SKM-1 (cell line): ENCODE measurements around the gene FARP1.
"Not testable (repeated sequence)": the region's sequence is repeated elsewhere in the genome, so short reads cannot be mapped to it uniquely, and the experiment has no call there.

Source experiments
- DNase-seq: peaks from one replicate; lab custom pipeline; 2025; ENCODE audit not compliant: unreplicated experiment; lab: John Stamatoyannopoulos, UW

Gene FARP1

DNA sequence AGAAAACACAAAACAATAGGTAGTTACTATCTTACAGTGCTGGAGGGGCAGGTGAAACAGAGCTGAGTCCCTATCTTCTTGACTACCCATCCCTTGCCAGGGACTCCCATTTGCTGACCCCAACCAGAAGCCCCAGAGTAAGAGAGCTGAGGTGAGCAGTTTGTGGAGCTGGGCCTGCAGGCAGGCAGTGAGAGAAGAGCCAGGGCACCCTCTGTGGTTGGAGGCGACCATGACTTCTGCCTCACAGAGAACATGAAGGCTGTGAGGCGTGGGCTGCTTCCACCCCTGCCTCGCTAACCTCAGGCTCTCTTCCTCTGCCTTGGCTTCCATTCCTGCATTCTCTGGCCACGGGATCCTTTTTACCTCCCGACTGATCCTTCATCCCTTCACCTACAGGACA lies 81.7 kb downstream of the FARP1 start:
- no peak for DNase-seq

GRCh38 chr13:98225036-98225940 lies 82.4 kb downstream of the FARP1 start:
- DNase-seq, result no peak

GRCh38 chr13:98226496-98226895 lies 83.6 kb downstream of the FARP1 start:
- DNase-seq, result no peak

- DNase-seq, result no peak
Measured at GRCh38 chr13:98228661-98229341, 85.9 kb downstream of the FARP1 start.

DNA sequence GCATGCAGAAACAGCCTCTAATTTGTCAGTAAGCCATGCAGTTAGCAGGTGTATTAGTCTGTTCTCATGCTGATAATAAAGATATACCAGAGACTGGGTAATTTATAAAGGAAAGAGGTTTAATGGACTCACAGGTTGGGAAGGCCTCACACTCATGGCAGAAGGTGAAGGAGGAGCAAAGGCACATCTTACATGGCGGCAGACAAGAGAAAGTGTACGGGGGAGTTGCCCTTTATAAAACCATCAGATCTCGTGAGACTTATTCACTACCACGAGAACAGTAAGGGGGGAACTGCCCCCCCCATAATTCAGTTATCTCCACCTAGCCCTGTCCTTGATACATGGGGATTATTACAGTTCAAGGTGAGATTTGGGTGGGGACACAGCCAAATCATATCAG lies 87.9 kb downstream of the FARP1 start:
- DNase-seq, result not testable (repeated sequence)

DNA sequence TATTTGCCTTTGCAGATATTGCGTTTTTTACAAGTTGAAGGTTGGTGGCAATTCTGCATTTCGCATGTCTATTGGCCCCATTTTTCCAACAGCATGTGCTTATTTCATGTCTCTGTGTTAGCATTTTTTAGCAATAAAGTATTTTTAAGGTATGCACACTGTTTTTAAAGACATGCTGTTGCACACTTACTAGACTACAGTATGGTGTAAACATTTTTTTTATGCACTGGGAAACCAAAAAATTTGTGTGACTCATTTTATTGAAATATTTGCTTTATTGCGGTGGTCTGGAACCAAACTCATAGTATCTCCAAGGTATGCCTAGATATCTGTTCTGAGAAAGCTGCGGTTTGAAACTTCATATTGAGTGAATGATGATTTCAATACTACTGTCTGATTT lies 89.6 kb downstream of the FARP1 start:
- DNase-seq, result no peak

DNA sequence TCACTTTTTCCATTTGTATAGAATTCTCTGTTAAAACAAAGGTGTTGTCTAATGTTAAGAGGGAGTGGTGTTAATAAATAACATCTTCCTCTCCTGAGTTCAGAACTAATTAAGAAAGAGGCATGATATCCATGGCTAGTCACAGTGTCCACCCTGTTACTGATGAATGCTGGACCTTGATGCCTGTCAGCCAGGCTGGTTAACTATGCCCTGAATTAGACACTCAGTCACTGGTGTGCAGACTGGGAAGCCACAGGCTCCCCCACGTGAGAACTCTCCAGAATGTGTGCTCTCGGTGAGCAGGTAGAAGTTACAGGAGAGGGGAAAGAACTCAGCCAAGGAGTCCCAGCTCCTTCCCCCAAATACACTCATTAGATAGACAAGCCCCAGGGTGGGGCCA lies 90.2 kb downstream of the FARP1 start:
- no peak for DNase-seq

DNA sequence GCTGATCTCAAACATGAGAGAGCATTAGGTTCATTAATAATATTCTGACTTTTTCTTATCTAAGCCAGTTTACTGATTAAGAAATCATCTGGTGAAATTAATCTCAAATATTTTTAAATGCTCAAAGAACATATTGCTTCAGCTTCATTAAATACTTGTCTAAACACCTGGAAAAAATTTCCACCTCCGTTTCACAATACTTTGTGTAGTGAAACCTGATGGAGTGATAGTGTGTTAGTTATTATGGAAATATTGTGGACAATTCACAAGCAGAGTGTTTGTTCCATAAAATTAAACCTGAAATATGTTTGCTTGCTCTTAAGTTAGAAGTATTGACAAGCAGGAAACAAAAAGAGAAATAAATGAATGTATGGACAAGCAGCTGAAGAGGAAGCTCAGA lies 91.5 kb downstream of the FARP1 start:
- DNase-seq, result no peak

DNA sequence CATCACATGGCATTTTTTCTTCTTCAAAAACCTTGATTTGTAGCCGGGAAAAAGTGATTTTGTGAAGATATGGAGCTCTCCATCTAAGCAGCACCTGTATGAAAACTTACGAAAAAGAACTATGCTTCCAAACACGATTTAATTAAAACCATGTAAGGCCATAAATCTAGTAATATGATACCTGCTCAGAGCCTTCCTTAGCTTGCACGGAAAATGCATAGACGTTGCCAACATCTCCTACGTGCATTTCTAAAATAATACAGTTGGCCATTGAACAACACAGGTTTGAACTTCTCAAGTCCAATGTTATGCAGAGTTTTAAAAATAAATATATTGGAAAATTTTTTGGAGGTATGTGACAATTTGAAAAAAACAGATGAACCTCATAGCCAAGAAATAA lies 93.3 kb downstream of the FARP1 start:
- DNase-seq, result no peak

- DNase-seq, result no peak
Measured at GRCh38 chr13:98237331-98237730, 94.4 kb downstream of the FARP1 start.

DNA sequence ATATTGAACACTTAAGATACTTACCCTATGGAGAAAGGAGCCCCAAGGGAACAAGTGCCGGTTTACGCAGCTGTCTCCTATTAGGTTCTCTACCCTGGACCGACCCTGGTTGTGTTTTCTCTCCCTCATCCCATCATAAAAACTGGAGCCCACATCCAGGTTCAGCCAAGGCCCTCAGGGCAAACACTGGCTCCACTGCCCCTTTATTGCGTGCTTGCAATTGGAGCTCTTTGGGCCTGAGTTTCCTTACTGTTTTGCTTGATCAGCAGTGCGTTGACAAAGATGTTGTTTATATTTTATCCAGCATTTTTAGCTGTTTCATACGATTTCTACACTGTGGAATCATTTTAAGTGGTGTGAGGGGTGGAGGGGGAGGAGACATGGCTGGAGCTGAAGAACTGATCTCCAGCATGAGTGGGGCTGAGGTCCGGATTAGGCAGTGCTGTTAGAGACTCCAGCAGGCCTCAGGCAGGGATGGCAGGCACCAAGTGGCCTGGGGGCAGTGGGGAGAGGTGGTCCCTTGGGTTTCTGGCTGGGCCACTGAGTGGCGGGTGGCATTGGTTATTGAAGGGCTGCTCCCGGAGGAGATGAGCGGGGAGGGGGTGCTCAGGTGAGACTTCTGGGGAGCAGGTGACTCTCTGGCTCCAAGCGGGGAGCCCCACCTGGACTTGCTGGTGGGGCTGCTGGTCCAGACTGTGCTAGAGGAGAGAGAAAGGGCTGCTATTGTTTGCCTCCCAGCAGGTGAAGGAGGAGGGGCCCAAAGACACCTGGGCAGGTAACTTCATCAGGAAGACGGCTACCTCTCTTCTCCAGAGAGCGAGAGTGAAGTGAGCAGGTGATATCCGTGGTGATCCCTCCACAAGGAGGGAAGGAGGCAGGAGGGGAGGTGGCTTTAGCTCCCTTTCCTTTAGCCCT lies 96.5 kb downstream of the FARP1 start:
- no peak for DNase-seq

GRCh38 chr13:98240135-98240534 lies 97.2 kb downstream of the FARP1 start:
- DNase-seq, result no peak

- no peak for DNase-seq
Measured at GRCh38 chr13:98240974-98241373, 98.1 kb downstream of the FARP1 start.

DNA sequence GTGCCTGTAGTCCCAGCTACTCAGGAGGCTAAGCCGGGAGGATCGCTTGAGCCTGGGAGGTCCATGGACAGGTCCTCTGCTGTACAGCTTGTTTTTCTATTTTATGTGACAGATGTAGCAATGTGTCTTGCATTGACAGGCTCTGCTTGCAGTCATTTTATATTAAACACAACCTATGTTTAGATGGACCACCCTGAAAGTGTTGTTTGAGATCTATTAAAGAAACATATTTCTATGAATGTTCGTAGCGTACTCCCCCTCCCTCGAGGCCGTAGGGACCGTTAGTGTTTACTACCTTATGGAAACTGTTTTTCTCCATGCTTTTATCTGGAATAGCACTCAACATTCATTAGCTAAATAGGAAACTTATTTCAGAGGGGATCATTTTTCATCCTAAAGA lies 99.1 kb downstream of the FARP1 start:
- no peak for DNase-seq

DNA sequence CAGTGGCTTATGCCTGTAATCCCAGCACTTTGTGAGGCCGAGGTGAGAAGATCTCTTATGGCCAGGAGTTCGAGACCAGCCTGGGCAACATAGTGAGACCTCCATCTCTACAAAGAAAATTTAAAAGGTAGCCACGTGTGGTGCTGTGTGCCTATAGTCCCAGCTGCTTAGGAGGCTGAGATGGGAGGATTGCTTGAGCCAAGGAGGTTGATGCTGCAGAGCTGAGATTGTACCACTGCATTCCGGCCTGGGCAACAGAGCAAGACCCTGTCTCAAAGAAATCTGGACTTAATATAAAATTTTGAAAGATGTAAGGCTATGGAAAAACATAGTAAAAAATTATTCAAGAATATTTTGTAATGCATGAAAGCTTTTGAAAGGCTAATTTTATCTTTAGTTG lies 99.5 kb downstream of the FARP1 start:
- no peak for DNase-seq

- no peak for DNase-seq
Measured at GRCh38 chr13:98243929-98244272, 101.0 kb downstream of the FARP1 start.

DNA sequence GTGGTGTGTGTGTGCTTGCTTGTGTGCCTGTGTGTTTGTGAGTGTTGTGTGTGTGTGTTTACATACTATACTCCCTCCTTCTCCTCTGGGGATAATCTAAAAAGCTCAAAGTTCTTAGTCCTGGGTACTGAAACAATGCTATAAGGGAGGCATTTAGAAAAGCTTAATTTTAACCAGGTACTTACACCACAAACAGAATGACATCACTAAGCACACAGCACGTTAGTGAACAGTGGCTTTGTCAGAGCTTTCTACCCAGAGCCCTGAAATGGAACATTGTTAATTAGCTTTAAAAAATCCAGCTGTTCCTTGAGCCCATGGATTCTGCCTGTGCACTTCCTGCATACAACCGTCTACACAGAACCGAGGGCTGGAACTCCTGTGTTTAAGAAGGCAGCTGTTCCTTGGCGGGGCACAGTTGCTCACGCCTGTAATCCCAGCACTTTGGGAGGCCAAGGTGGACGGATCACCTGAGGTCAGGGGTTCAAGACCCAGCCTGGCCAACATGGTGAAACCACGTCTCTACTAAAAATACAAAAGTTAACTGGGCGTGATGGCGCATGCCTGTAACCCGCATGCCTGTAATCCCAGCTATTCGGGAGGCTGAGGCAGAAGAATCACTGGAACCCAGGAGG lies 103.8 kb downstream of the FARP1 start:
- no peak for DNase-seq

GRCh38 chr13:98251708-98252107 lies 108.8 kb downstream of the FARP1 start:
- no peak for DNase-seq

DNA sequence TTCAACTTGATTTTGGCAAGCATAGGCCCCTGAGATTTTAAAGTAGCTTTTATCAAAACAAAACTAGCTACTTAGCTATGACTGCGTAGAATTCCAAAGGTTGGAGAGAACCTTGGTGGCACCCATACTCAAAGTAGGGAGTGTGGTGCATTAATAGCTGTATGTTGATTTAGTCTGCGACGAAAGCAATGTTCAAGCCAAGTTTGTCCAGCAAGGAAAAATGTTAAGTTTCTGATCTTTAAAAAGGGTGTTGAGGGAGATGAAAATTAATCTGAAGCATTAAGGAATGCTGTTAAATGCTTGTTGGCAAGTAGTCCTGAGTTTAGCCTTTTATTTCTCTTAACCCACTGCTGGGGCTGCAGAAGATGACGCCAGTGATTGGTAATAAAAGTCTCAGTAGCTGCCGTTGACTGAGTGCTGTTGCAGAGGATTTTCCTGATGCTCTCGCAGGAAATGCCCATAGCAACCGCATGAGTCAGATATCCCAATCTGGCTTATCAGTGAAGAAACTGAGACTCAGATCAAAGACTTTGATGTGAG lies 110.1 kb downstream of the FARP1 start:
- DNase-seq, result no peak

- no peak for DNase-seq
Measured at GRCh38 chr13:98253526-98253925, 110.6 kb downstream of the FARP1 start.

- no peak for DNase-seq
Measured at GRCh38 chr13:98254513-98254912, 111.6 kb downstream of the FARP1 start.
